ENCODE results near the gene HBA2.
"Not testable (repeated sequence)": the region's sequence is repeated elsewhere in the genome, so short reads cannot be mapped to it uniquely, and the experiment has no call there.

Gene HBA2

DNA sequence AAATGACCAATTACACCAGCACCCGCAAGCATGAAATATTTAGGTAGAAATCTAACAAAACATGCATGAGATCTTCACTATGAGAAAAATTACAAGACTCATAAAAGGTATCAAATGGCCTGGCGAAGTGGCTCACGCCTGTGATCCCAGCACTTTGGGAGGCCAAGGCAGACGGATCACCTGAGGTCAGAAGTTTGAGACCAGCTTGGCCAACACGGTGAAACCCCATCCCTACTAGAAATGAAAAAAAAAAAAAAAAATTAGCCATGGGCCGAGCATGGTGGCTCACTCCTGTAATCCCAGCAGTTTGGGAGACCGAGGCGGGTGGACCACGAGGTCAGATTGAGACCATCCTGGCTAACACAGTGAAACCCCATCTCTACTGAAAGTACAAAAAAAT, 31.4 kb downstream of the HBA2 start:
- DNase-seq = not testable (repeated sequence)

DNA sequence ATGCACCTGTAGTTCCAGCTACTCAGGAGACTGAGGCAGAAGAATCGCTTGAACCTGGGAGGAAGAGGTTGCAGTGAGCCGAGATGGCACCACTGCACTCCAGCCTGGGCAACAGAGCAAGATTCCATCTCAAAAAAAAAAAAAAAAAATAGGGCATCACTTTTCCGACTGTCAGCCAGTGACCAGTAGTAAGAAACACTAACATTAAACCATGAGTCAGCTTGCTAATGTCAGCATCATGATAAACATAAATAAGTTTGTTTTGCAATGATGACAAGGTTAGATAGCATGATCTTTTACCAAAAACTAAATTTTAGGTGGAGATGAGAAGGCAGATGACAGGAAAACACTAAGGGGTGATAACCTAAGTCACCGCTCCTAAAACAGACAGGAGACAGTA, 36.7 kb downstream of the HBA2 start:
- DNase-seq = not testable (repeated sequence)

DNA sequence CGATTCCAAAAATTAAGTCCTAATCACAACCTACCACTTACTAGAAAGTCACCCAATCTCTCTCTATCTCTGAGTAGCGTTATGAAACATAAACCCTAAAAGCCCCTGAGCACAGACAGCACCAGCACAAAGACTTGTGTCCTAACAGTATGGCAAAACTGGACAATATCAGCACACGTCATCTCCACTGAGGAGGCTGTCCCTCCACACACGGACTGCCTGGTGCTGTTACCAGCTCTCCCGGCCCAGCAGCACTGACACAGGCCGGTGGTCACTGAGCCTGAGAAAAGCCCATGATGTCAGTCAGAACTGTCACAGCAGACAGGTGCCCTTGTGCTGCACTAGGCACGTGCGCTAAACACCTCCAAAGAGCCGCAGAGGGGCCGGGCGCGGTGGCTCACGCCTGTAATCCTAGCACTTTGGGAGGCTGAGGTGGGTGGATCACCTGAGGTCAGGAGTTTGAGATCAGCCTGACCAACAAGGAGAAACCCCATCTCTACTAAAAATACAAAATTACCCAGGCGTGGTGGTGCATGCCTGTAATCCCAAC, 39.0 kb downstream of the HBA2 start:
- not testable (repeated sequence) for DNase-seq

DNA sequence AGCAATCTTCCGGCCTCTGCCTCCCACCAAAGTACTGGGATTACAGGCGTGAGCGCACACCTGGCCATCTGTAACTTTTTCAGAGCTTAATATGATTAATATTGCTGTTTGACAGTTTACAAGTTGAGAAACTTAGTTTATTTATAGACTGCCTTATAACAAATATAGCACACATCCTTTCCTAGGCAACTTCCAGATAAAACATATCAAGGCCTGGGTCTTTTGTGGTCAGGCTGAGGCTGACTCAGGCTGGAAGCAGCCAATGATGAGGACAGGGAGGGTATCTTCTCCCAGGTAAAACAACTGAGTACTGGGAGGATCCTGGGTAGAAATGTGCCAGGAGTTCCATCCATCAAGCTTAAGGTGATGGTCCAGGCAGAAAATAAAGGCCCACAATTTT, 40.3 kb downstream of the HBA2 start:
- no peak for DNase-seq

DNA sequence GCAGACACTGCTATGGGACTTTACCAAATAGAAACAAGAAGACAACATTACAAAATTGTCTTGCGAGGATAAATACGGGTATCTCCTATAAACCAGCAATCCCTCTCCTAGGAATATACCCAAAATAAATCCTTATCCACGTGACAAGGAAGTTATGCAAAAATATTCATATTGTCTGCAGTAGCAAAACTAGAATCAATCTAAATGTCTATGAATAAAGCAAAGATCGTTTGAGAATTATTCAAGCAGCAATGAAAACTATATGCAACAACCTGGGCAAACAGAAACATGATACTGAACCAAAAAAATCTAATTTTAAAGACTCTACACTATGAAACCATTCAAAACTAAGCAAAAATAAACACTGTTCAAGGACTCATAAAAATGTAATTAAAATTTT, 47.3 kb downstream of the HBA2 start:
- DNase-seq = no peak

All from NCI-H748 treated with DMSO at 0.1 percent for 48 hours (cell line).